Thoracic aorta (tissue), 2 donors: ENCODE measurements around the gene SLC22A24. TPM values are rescaled to one million over a fixed set of nuclear protein-coding genes. Genes with fewer than 3 reads are reported as not detected.
"Not testable (repeated sequence)": the region's sequence is repeated elsewhere in the genome, so short reads cannot be mapped to it uniquely, and the experiment has no call there.

Experiments
- ATAC-seq: fragments of 150-250 bp; one replicate; pipeline ENCODE4 v1.8.0; 2017; ENCODE audit warnings: low read depth; ENCODE audit not compliant: insufficient number of reproducible peaks, low FRiP score
- DNase-seq: peaks from one replicate; pipeline ENCODE4 v3.0.0-alpha.2; 2020; ENCODE audit warnings: low spot score
- H3K27ac ChIP-seq, 2 donors: fragments of 200-600 bp; sonication (generic); 1 replicate in 1 of 2; 2 replicates in 1 of 2; pipeline ENCODE4 v1.5.1; 2016; ENCODE audit warnings: mild to moderate bottlenecking in 2 of 2, moderate library complexity in 2 of 2
- H3K27me3 ChIP-seq: fragments of 200-600 bp; sonication (generic); replicated peaks from 2 replicates; pipeline ENCODE4 v1.6.0; 2016; ENCODE audit warnings: mild to moderate bottlenecking; ENCODE audit not compliant: insufficient read depth
- H3K36me3 ChIP-seq: fragments of 200-600 bp; sonication (generic); one replicate; pipeline ENCODE4 v1.5.1; 2016
- H3K4me1 ChIP-seq, 2 donors: fragments of 200-600 bp; sonication (generic); 1 replicate in 1 of 2; 2 replicates in 1 of 2; pipeline versions ENCODE4 v1.5.1 to v1.6.0; 2016; ENCODE audit warnings: low read depth in 2 of 2, mild to moderate bottlenecking in 1 of 2; ENCODE audit not compliant: control insufficient read depth in 1 of 2
- H3K4me3 ChIP-seq: fragments of 200-600 bp; sonication (generic); 2 replicates; pipeline ENCODE4 v1.5.1; 2016; ENCODE audit warnings: mild to moderate bottlenecking
- H3K9me3 ChIP-seq: fragments of 200-600 bp; sonication (generic); 2 replicates; pipeline ENCODE4 v1.5.1; 2016
- CTCF ChIP-seq: fragments of 200-600 bp; sonication (generic); IDR thresholded peaks from one replicate; pipeline ENCODE4 v1.5.1; 2019; ENCODE audit warnings: antibody characterized with exemption
- total RNA-seq, 2 donors: library from RNA; depleted of rRNA; stranded (reverse); fragments of >200 nt; gene quantifications; one replicate each; pipeline versions ENCODE4 v1.1.0 to v1.2.3, GENCODE V29; 2016

Gene SLC22A24
- total RNA-seq, 2 donors from 2014 or later = not detected

GRCh38 chr11:63080682-63081081, 63.3 kb downstream of the SLC22A24 start:
- ATAC-seq (no peak), DNase-seq (no peak)
- no peaks in the 10 kb centered on the region for H3K27me3 ChIP-seq
- no peaks in the 10 kb centered on the region for H3K9me3 ChIP-seq
- no peaks in the 10 kb centered on the region for H3K36me3 ChIP-seq
- no peak overlapping the region for H3K4me3 ChIP-seq
- H3K4me1 ChIP-seq = no peaks in the 10 kb centered on the region
- no peak overlapping the region for H3K27ac ChIP-seq
- no peak for TF ChIP-seq CTCF

GRCh38 chr11:63046203-63046602, 97.8 kb downstream of the SLC22A24 start:
- DNase-seq, H3K27me3 ChIP-seq, ATAC-seq, H3K36me3 ChIP-seq, H3K27ac ChIP-seq, H3K4me3 ChIP-seq, H3K9me3 ChIP-seq, H3K4me1 ChIP-seq: not testable (repeated sequence)

GRCh38 chr11:63042596-63042995, 101.4 kb downstream of the SLC22A24 start:
- Histone ChIP-seq H3K27ac (no peak overlapping the region), H3K4me3 (no peak overlapping the region), H3K9me3 (no peaks in the 10 kb centered on the region), H3K36me3 (no peaks in the 10 kb centered on the region), H3K4me1 (no peaks in the 10 kb centered on the region), H3K27me3 (no peaks in the 10 kb centered on the region)
- DNase-seq (no peak), ATAC-seq (no peak)
- no peak for TF ChIP-seq CTCF

GRCh38 chr11:63032457-63032856, 111.6 kb downstream of the SLC22A24 start:
- no peak for TF ChIP-seq CTCF
- H3K27ac ChIP-seq = no peak overlapping the region
- H3K4me3 ChIP-seq = no peak overlapping the region
- no peaks in the 10 kb centered on the region for H3K27me3 ChIP-seq
- DNase-seq (no peak), ATAC-seq (no peak)
- H3K9me3 ChIP-seq = no peaks in the 10 kb centered on the region
- H3K36me3 ChIP-seq = no peaks in the 10 kb centered on the region
- no peaks in the 10 kb centered on the region for H3K4me1 ChIP-seq

Other genes starting within 250 kb of the SLC22A24 start
- not detected for gene CHRM1, start 222.9 kb downstream of the SLC22A24 start, total RNA-seq
- not detected for gene SLC22A6, start 159.3 kb downstream of the SLC22A24 start, total RNA-seq
- not detected for gene SLC22A8, start 128.4 kb downstream of the SLC22A24 start, total RNA-seq
- gene SLC22A25, start 99.4 kb upstream of the SLC22A24 start, total RNA-seq = not detected
- not detected for gene SLC22A9, start 225.6 kb upstream of the SLC22A24 start, total RNA-seq